NCI-H1694 (cell line): Measurements from ENCODE around the gene RBMS3.
"Not testable (repeated sequence)": the region's sequence is repeated elsewhere in the genome, so short reads cannot be mapped to it uniquely, and the experiment has no call there.

ENCODE experiments used
- DNase-seq: peaks from one replicate; lab custom pipeline; 2025; lab: John Stamatoyannopoulos, UW

The RBMS3 gene

GRCh38 chr3:29385046-29385830 lies 104.4 kb downstream of the RBMS3 start:
- no peak for DNase-seq

DNA sequence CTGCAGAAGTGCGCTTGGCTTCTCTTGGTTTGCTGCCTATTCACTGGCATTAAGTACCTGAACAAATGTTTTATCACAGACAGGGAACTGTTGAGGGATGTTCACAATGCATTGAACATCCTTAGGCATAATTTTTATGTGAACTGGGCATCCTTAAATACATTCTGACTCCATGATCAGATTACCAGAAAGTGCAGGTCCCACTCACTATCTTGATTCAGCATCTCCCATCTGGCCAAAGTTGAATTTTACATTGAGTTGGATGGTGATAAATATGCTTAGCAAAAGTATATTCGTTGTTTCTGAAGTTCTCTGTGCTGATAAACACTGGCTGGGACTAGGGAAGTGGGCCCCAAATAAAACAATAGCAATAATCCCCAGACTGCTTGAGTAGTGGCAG lies 108.5 kb downstream of the RBMS3 start:
- DNase-seq = no peak

DNA sequence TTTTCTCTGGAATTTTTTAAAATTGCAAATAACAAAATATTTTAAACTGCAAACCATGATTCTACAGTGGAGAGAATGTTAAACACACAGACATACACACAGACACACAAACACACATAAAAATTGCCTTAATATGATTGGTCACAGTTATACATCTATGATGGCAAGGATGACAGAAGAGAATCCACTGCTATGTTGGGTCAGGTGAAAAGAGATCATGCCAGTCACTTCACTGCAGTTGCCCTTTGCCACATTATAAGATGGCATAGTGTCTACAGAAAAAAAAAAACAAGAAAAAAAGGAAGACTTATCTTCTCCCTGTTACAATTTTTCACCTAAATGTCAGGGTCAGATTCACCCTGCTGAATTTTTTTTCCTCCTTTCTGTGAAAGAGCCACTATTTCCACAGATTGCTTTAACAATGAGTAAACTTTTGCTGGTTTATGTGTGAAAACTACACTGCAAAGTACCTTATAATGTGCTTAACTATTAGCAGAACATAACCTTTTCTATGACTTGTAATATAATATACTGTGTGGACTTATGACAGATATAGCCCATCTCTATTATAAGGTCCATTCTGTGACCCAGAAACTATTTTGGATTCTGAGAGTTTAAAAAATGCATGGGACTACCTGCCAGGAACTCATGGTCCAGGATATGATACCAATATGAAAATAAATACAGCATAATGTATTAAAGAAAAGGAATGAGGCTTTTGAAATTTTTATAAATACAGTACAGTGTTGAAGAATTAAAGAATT lies 111.9 kb downstream of the RBMS3 start:
- DNase-seq = no peak

- DNase-seq = not testable (repeated sequence)
Observed at GRCh38 chr3:29393946-29394345, 113.1 kb downstream of the RBMS3 start.

DNA sequence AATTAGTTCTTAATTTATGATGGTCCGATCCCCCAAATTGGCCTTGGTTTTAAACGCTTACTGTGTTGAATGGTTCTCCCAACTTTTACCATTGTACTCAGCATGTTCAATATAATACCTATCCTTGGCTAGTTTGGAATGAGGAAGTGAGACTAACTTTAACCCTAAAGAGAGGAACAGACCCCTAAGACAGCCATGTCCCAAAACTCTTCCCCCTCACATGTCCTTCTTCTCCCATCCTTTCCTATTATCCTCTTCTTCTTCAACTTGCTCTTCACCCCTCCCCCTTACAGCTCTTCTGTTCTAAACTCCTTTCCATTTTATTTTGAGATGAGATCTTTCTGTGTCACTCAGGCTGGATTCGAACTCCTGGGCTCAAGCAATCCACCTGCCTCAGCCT lies 116.5 kb downstream of the RBMS3 start:
- no peak for DNase-seq

GRCh38 chr3:29398787-29399186 lies 117.9 kb downstream of the RBMS3 start:
- DNase-seq = no peak

GRCh38 chr3:29406291-29406832 lies 125.5 kb downstream of the RBMS3 start:
- no peak for DNase-seq

- DNase-seq = no peak
Observed at GRCh38 chr3:29408676-29409075, 127.8 kb downstream of the RBMS3 start.

DNA sequence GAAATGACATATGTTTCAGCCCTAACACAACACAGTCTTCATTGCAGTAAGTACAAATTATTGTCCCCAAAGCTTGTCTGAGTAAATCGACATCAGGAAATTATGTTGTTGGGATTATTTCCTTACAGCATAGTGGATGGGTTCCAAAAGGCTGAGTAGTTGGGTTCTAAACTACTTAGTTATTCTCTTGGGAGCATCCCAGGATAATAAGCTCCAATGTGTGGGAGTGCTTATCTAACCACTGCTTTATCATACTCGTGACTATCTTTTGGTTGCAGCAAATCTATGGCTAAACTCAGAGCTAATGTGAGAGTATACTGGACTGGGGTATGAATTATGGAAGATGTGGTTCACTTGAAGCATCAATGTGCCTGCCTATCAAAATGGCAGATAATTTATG lies 128.5 kb downstream of the RBMS3 start:
- no peak for DNase-seq

DNA sequence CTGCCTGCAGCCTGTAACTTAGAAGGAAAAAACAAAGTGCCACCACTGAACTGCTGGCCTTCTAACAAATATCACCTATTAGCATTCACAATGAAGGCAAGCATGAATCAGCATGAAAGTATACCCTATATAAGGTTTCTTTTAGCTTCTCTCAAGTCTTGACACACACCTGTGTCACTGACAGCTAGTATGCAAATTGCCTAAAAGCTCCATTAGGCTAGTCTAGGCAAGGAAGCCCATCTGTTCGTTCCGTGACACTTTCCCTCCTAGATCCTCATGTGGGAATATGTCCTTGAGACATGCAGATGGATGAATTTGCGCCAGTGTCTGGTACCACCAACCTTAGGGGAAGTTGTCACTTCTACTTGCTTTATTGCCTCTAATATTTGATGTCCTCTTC lies 129.3 kb downstream of the RBMS3 start:
- DNase-seq = no peak

GRCh38 chr3:29410660-29411405 lies 130.0 kb downstream of the RBMS3 start:
- DNase-seq = no peak

GRCh38 chr3:29412110-29412509 lies 131.2 kb downstream of the RBMS3 start:
- DNase-seq = no peak

GRCh38 chr3:29414468-29415224 lies 133.8 kb downstream of the RBMS3 start:
- no peak for DNase-seq

- DNase-seq = no peak
Observed at GRCh38 chr3:29415482-29416223, 134.8 kb downstream of the RBMS3 start.

DNA sequence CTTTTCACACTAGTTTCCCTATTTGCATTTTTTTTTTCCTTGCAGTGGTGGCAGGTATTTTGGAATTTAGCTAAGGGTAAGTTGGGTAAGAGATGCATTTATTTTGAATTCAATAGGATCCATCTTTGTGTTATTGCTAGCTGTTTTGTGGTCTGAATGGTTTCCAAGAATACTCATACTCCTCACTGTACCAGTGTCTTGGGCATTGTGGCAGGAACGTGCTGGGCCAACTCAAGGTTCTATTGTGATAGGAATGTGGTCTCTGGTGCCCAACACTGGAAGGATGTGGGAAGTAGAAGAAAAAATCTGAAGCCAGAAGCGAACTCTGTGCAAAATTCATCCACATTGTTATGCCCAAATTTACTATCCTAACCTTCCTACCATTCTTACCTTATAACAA lies 135.6 kb downstream of the RBMS3 start:
- DNase-seq = no peak

- no peak for DNase-seq
Observed at GRCh38 chr3:29420106-29420505, 139.2 kb downstream of the RBMS3 start.

- DNase-seq = no peak
Observed at GRCh38 chr3:29426302-29427226, 145.7 kb downstream of the RBMS3 start.

DNA sequence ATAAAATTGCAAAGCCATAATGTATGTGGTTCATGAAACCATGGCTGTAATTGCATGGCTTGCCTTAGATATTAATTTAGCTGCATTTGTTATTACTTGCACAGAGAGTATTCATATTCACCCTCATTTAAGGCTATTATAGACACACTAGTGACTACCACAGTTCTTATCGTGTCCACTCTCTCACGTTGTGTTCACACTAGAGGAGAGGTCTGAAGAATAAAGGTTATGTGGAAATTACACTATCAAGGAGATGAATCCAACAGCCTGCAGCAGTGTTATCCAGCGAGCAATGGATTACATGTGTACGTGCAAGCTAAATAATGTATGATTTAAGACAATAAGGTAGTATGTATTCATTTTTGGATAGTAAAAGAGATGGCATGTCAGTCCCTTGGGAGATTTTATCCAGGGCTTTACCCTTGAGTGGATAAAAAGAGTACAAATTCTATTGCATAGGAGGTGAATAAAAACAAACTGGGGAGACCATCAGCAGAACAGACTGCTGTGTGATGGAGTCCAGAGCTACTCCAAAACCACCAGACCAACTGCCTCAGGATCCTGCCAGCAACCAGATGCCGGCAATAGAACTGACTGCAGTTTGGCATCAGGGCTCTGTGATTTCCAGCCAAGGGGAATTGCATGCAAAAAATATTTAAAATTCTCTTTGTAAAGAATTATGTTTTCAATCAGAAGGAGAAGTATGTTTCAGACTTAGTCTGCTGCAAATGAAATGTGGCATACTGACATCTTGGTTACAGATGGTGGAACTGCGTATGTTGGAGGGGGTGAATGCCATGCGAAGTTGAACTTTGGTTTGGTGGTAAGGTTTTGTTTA lies 146.6 kb downstream of the RBMS3 start:
- DNase-seq = no peak
